ENCODE measurements around the gene PKNOX1. TPM values are rescaled to one million over a fixed set of nuclear protein-coding genes. Genes with fewer than 3 reads are reported as not detected.

Gene PKNOX1
- total and polyA plus RNA-seq, 9 of the 15 experiments (the other 6 are each of a cell fraction or from before 2014, with no cell fraction given): 8.8 to 25.9 (median 13.2) TPM

DNA sequence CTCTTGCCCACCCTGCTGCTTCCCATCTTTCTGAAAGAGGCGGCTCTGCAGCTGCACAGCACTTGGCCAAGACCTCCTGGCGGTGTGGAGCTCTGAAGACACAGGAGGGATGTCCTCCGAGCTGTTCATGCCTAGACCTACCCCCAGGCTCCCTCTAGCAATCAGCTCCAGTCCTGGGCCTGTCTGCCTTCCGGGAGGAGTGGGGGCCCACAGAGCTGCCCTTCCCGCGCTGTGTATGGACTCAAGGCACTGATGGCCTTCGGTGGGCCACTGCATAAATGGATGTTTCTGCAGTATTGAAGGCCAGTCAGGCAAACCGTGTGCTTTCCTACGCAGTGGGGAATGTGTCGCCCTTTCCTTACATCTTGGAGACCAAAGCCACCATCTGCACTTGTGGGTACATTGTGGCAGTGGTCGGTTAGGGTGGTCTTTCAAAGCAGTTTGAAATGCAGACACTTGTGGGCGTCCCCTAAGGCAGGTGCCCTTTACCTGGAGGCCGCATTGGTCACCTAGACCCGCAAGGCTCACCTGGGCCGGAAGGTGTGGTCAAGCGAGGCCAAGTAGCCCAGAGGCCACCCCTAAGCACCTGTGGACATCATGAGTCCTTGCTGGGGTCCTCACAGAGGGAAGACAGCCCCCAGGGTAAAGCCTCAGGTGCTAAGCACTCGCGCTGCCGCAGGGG lies 912 bp upstream of the PKNOX1 start (continued):
- TF ChIP-seq OTX1 (CRISPR knock-in tag; IDR thresholded peaks at IDR 0.05) (0 out of 2 replicates have a peak, but pooled peaks have one; percentile 10), ZNF23 (CRISPR knock-in tag; IDR thresholded peaks at IDR 0.05) (no peak), RBM39 (optimal IDR thresholded peaks at IDR 0.05; ENCODE audit: low read depth, low read length) (peak; percentile 45), TARDBP (IDR thresholded peaks at IDR 0.05) (no peak), KDM5B (IDR thresholded peaks at IDR 0.05; ENCODE audit: insufficient replicate concordance, low read depth, low read length) (peak; percentile 44), CC2D1A (IDR thresholded peaks at IDR 0.05) (no peak), TAF7 (tag; IDR thresholded peaks at IDR 0.05) (0 out of 2 replicates have a peak, but pooled peaks have one; percentile 47), ZNF197 (CRISPR knock-in tag; IDR thresholded peaks at IDR 0.05; ENCODE audit: low read depth) (no peak)
- TF ChIP-seq, protein P1, sequence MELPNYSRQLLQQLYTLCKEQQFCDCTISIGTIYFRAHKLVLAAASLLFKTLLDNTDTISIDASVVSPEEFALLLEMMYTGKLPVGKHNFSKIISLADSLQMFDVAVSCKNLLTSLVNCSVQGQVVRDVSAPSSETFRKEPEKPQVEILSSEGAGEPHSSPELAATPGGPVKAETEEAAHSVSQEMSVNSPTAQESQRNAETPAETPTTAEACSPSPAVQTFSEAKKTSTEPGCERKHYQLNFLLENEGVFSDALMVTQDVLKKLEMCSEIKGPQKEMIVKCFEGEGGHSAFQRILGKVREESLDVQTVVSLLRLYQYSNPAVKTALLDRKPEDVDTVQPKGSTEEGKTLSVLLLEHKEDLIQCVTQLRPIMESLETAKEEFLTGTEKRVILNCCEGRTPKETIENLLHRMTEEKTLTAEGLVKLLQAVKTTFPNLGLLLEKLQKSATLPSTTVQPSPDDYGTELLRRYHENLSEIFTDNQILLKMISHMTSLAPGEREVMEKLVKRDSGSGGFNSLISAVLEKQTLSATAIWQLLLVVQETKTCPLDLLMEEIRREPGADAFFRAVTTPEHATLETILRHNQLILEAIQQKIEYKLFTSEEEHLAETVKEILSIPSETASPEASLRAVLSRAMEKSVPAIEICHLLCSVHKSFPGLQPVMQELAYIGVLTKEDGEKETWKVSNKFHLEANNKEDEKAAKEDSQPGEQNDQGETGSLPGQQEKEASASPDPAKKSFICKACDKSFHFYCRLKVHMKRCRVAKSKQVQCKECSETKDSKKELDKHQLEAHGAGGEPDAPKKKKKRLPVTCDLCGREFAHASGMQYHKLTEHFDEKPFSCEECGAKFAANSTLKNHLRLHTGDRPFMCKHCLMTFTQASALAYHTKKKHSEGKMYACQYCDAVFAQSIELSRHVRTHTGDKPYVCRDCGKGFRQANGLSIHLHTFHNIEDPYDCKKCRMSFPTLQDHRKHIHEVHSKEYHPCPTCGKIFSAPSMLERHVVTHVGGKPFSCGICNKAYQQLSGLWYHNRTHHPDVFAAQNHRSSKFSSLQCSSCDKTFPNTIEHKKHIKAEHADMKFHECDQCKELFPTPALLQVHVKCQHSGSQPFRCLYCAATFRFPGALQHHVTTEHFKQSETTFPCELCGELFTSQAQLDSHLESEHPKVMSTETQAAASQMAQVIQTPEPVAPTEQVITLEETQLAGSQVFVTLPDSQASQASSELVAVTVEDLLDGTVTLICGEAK (IDR thresholded peaks at IDR 0.05): 0 out of 2 replicates have a peak, but pooled peaks have one; percentile 45
- TF ChIP-seq, protein P1 (CRISPR knock-in tag; IDR thresholded peaks at IDR 0.05): no peak
- TF ChIP-seq, protein P2, sequence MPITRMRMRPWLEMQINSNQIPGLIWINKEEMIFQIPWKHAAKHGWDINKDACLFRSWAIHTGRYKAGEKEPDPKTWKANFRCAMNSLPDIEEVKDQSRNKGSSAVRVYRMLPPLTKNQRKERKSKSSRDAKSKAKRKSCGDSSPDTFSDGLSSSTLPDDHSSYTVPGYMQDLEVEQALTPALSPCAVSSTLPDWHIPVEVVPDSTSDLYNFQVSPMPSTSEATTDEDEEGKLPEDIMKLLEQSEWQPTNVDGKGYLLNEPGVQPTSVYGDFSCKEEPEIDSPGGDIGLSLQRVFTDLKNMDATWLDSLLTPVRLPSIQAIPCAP (CRISPR knock-in tag; IDR thresholded peaks at IDR 0.05; ENCODE audit: borderline replicate concordance): no peak
- TF ChIP-seq, protein P3, sequence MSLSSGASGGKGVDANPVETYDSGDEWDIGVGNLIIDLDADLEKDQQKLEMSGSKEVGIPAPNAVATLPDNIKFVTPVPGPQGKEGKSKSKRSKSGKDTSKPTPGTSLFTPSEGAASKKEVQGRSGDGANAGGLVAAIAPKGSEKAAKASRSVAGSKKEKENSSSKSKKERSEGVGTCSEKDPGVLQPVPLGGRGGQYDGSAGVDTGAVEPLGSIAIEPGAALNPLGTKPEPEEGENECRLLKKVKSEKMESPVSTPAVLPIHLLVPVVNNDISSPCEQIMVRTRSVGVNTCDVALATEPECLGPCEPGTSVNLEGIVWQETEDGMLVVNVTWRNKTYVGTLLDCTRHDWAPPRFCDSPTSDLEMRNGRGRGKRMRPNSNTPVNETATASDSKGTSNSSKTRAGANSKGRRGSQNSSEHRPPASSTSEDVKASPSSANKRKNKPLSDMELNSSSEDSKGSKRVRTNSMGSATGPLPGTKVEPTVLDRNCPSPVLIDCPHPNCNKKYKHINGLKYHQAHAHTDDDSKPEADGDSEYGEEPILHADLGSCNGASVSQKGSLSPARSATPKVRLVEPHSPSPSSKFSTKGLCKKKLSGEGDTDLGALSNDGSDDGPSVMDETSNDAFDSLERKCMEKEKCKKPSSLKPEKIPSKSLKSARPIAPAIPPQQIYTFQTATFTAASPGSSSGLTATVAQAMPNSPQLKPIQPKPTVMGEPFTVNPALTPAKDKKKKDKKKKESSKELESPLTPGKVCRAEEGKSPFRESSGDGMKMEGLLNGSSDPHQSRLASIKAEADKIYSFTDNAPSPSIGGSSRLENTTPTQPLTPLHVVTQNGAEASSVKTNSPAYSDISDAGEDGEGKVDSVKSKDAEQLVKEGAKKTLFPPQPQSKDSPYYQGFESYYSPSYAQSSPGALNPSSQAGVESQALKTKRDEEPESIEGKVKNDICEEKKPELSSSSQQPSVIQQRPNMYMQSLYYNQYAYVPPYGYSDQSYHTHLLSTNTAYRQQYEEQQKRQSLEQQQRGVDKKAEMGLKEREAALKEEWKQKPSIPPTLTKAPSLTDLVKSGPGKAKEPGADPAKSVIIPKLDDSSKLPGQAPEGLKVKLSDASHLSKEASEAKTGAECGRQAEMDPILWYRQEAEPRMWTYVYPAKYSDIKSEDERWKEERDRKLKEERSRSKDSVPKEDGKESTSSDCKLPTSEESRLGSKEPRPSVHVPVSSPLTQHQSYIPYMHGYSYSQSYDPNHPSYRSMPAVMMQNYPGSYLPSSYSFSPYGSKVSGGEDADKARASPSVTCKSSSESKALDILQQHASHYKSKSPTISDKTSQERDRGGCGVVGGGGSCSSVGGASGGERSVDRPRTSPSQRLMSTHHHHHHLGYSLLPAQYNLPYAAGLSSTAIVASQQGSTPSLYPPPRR (CRISPR knock-in tag; IDR thresholded peaks at IDR 0.05; ENCODE audit: borderline replicate concordance): 0 out of 2 replicates have a peak, but pooled peaks have one; percentile 63

Measured in K562 (cell line).